A673 (cell line): ENCODE results near the gene KCND2.

Experiments used
- CTCF ChIP-seq: fragments of 300-800, 200-600 bp; sonication (generic); conservative IDR thresholded peaks from 2 replicates; pipeline ENCODE4 v1.5.1; 2017; ENCODE audit warnings: low read depth, mild to moderate bottlenecking, antibody characterized with exemption, low read length, moderate library complexity, mixed read lengths
- EZH2 ChIP-seq: fragments of 200-600 bp; sonication (generic); IDR thresholded peaks from 2 replicates; pipeline ENCODE4 v1.6.1; 2017; ENCODE audit warnings: borderline replicate concordance, low read depth, mild to moderate bottlenecking, mixed read lengths, antibody characterized with exemption, low read length; ENCODE audit not compliant: poor library complexity, severe bottlenecking

GRCh38 chr7:120332433-120332832, 59.5 kb downstream of the KCND2 start:
- TF ChIP-seq CTCF (no peak), EZH2 (no peak)
